H1 (cell line): ENCODE measurements around the gene KCNK13. TPM values are rescaled to one million over a fixed set of nuclear protein-coding genes. Genes with fewer than 3 reads are reported as not detected.

ENCODE experiments used
- CTCF ChIA-PET: fragments of 300-600 bp; sonication (Branson Sonifier 250); formaldehyde crosslinking; loops from one replicate; lab custom pipeline; 2021; ENCODE audit not compliant: partially characterized antibody; lab: Charles Lee
- POLR2A ChIA-PET: fragments of 300-600 bp; sonication (Branson Sonifier 250); formaldehyde crosslinking; loops from one replicate; lab custom pipeline; 2021; ENCODE audit warnings: inconsistent platforms; ENCODE audit not compliant: partially characterized antibody; lab: Charles Lee
- DNase-seq, 2 experiments: peaks; one replicate each; pipeline versions ENCODE4 v3.0.0 to v3.0.0-alpha.2; 2010 to 2022; ENCODE audit warnings: low spot score in 2 of 2, low read depth in 1 of 2, mixed read lengths in 1 of 2
- FAIRE-seq: peaks from 2 replicates; lab custom pipeline; 2011; peaks lifted over from hg19 to GRCh38; lab: Jason Lieb, UNC
- H2AFZ ChIP-seq: 2 replicates; pipeline ENCODE4 v1.8.1; 2012; ENCODE audit warnings: low read length, inconsistent platforms
- H2AK5ac ChIP-seq: 2 replicates; pipeline ENCODE4 v1.6.1; 2013; ENCODE audit warnings: low read depth, low read length
- H2BK120ac ChIP-seq: replicated peaks from 2 replicates; pipeline ENCODE3; 2013; ENCODE audit warnings: low read depth, low read length, inconsistent platforms
- H2BK12ac ChIP-seq: 2 replicates; pipeline ENCODE4 v1.6.1; 2013; ENCODE audit warnings: low read depth, low read length
- H2BK15ac ChIP-seq: 2 replicates; pipeline ENCODE4 v1.6.1; 2013; ENCODE audit warnings: low read length
- H2BK20ac ChIP-seq: 2 replicates; pipeline ENCODE4 v1.6.1; 2013; ENCODE audit warnings: low read length
- H2BK5ac ChIP-seq: 2 replicates; pipeline ENCODE4 v1.6.1; 2013; ENCODE audit warnings: low read depth, low read length
- H3K14ac ChIP-seq: 2 replicates; pipeline ENCODE4 v1.6.1; 2013; ENCODE audit warnings: inconsistent platforms; ENCODE audit not compliant: insufficient read length
- H3K18ac ChIP-seq: 2 replicates; pipeline ENCODE4 v1.6.1; 2013; ENCODE audit warnings: low read length; ENCODE audit errors: extremely low read depth
- H3K23ac ChIP-seq: 2 replicates; pipeline ENCODE4 v1.6.1; 2013; ENCODE audit warnings: inconsistent platforms; ENCODE audit not compliant: insufficient read length
- H3K23me2 ChIP-seq: 2 replicates; pipeline ENCODE4 v1.6.1; 2013; ENCODE audit warnings: low read depth, low read length
- H3K27ac ChIP-seq: 2 replicates; pipeline ENCODE4 v1.6.1; 2011; ENCODE audit warnings: low read depth, low read length, inconsistent platforms
- H3K27me3 ChIP-seq, 4 experiments: replicated peaks in 1 of 4; 1 replicate in 1 of 4; 2 replicates in 3 of 4; pipeline versions ENCODE4 v1.6.1 to v1.8.1; 2011 to 2013; ENCODE audit warnings: low read length in 3 of 4, mild to moderate bottlenecking in 3 of 4, inconsistent platforms in 2 of 4, mixed read lengths in 2 of 4, moderate library complexity in 1 of 4; ENCODE audit not compliant: control insufficient read depth in 3 of 4, insufficient read depth in 3 of 4; ENCODE audit errors: extremely low read depth in 1 of 4
- H3K36me3 ChIP-seq, 4 experiments: 2 replicates each; pipeline versions ENCODE4 v1.6.1 to v1.8.1; 2011 to 2013; ENCODE audit warnings: mild to moderate bottlenecking in 4 of 4, low read length in 3 of 4, moderate library complexity in 2 of 4, control low read depth in 1 of 4, inconsistent platforms in 1 of 4; ENCODE audit not compliant: insufficient read depth in 4 of 4, control insufficient read depth in 2 of 4
- H3K4ac ChIP-seq: replicated peaks from 2 replicates; pipeline ENCODE3; 2013; ENCODE audit warnings: low read length, low read depth, mixed read lengths, inconsistent platforms; ENCODE audit not compliant: insufficient read length
- H3K4me1 ChIP-seq, 4 experiments: replicated peaks in 1 of 4; 1 replicate in 1 of 4; 2 replicates in 3 of 4; pipeline versions ENCODE4 v1.6.1 to v1.8.1; 2011 to 2013; ENCODE audit warnings: low read length in 3 of 4, inconsistent platforms in 2 of 4, mixed read lengths in 1 of 4; ENCODE audit not compliant: insufficient read depth in 4 of 4, control insufficient read depth in 3 of 4
- H3K4me2 ChIP-seq, 2 experiments: 2 replicates each; pipeline versions ENCODE4 v1.6.1 to v1.8.1; 2011 to 2013; ENCODE audit warnings: low read depth in 2 of 2, low read length in 2 of 2, control low read depth in 1 of 2, inconsistent platforms in 1 of 2, mild to moderate bottlenecking in 1 of 2; ENCODE audit not compliant: insufficient read depth in 1 of 2
- H3K4me3 ChIP-seq, 4 experiments: fragments of 200-600, 300-600 bp in 1 of 4; sonication (generic), shearing (Covaris generic), sonication (Bioruptor Twin) in 1 of 4; 2 replicates each; pipeline versions ENCODE4 v1.5.1 to v1.8.1; 2011 to 2016; ENCODE audit warnings: low read length in 4 of 4, low read depth in 3 of 4, control low read depth in 2 of 4, inconsistent platforms in 2 of 4, mild to moderate bottlenecking in 2 of 4, mixed read lengths in 1 of 4, moderate library complexity in 1 of 4; ENCODE audit not compliant: insufficient read depth in 2 of 4; ENCODE audit errors: extremely low read depth in 1 of 4
- H3K56ac ChIP-seq: replicated peaks from 2 replicates; pipeline ENCODE3; 2013; ENCODE audit warnings: low read depth, mild to moderate bottlenecking, mixed read lengths, low read length, inconsistent platforms; ENCODE audit not compliant: insufficient read length
- H3K79me1 ChIP-seq: 2 replicates; pipeline ENCODE4 v1.6.1; 2013; ENCODE audit warnings: low read depth, low read length, control low read depth
- H3K79me2 ChIP-seq, 2 experiments: 2 replicates each; pipeline versions ENCODE4 v1.6.1 to v1.8.1; 2012 to 2013; ENCODE audit warnings: low read length in 2 of 2, mild to moderate bottlenecking in 2 of 2, inconsistent platforms in 1 of 2; ENCODE audit not compliant: insufficient read depth in 2 of 2, control insufficient read depth in 1 of 2
- H3K9ac ChIP-seq, 4 experiments: replicated peaks in 1 of 4; 1 replicate in 1 of 4; 2 replicates in 3 of 4; pipeline versions ENCODE4 v1.6.1 to v1.8.1; 2011 to 2013; ENCODE audit warnings: low read depth in 3 of 4, low read length in 3 of 4, control low read depth in 2 of 4, mild to moderate bottlenecking in 2 of 4, moderate library complexity in 2 of 4, inconsistent platforms in 1 of 4; ENCODE audit errors: extremely low read depth in 1 of 4
- H3K9me3 ChIP-seq, 2 experiments: 2 replicates each; pipeline versions ENCODE4 v1.6.1 to v1.8.1; 2012 to 2013; ENCODE audit warnings: mild to moderate bottlenecking in 2 of 2, moderate library complexity in 2 of 2, control low read depth in 1 of 2, inconsistent platforms in 1 of 2, low read depth in 1 of 2, low read length in 1 of 2, mixed read lengths in 1 of 2; ENCODE audit not compliant: insufficient read depth in 2 of 2
- H4K20me1 ChIP-seq, 2 experiments: replicated peaks in 1 of 2; 2 replicates each; pipeline versions ENCODE3 to v1.8.1; 2011 to 2013; ENCODE audit warnings: inconsistent platforms in 2 of 2, low read length in 2 of 2, mild to moderate bottlenecking in 1 of 2; ENCODE audit not compliant: insufficient read depth in 2 of 2, control insufficient read depth in 1 of 2
- H4K5ac ChIP-seq: 2 replicates; pipeline ENCODE4 v1.6.1; 2013; ENCODE audit warnings: low read length, low read depth, mixed read lengths, inconsistent platforms; ENCODE audit not compliant: insufficient read length
- H4K8ac ChIP-seq: 2 replicates; pipeline ENCODE4 v1.8.0; 2013; ENCODE audit warnings: mild to moderate bottlenecking, moderate library complexity, low read length, inconsistent platforms; ENCODE audit not compliant: insufficient read depth; ENCODE audit errors: extremely low read depth
- H4K91ac ChIP-seq: replicated peaks from 2 replicates; pipeline ENCODE3; 2013; ENCODE audit warnings: low read length, mixed read lengths, inconsistent platforms; ENCODE audit not compliant: insufficient read length
- BRCA1 ChIP-seq: IDR thresholded peaks from 2 replicates; pipeline ENCODE4 v1.6.1; 2012; ENCODE audit warnings: low read depth, low read length, improper control_type of control experiment
- FOSL1 ChIP-seq: IDR thresholded peaks from 2 replicates; pipeline ENCODE4 v1.6.1; 2011; ENCODE audit warnings: mild to moderate bottlenecking, low read depth, low read length, moderate library complexity; ENCODE audit not compliant: insufficient read depth
- GTF2F1 ChIP-seq: IDR thresholded peaks from 2 replicates; pipeline ENCODE4 v1.6.1; 2012; ENCODE audit warnings: low read depth, low read length, improper control_type of control experiment, borderline replicate concordance
- HDAC2 ChIP-seq, 2 experiments: fragments of 300-600 bp in 1 of 2; sonication (generic) in 1 of 2; IDR thresholded peaks; 2 replicates each; pipeline ENCODE4 v1.6.1; 2011 to 2012; ENCODE audit warnings: low read depth in 2 of 2, low read length in 2 of 2, mild to moderate bottlenecking in 2 of 2, moderate library complexity in 2 of 2, borderline replicate concordance in 1 of 2, inconsistent platforms in 1 of 2
- HDAC6 ChIP-seq: IDR thresholded peaks from one replicate; pipeline ENCODE4 v1.7.1; 2012; ENCODE audit warnings: low read depth, mild to moderate bottlenecking, inconsistent platforms, low read length, moderate library complexity
- MAFK ChIP-seq: IDR thresholded peaks from 2 replicates; pipeline ENCODE4 v1.6.1; 2012; ENCODE audit warnings: low read depth, mild to moderate bottlenecking, improper control_type of control experiment, low read length
- PHF8 ChIP-seq: fragments of 200-600 bp; sonication (generic); conservative IDR thresholded peaks from 2 replicates; pipeline ENCODE4 v1.7.1; 2012; ENCODE audit warnings: low read depth, mild to moderate bottlenecking, inconsistent platforms, low read length, moderate library complexity
- POU5F1 ChIP-seq: IDR thresholded peaks from 2 replicates; pipeline ENCODE4 v1.6.1; 2011; ENCODE audit warnings: low read depth, mild to moderate bottlenecking, low read length, moderate library complexity
- RBBP5 ChIP-seq: IDR thresholded peaks from 2 replicates; pipeline ENCODE4 v1.7.1; 2012; ENCODE audit warnings: low read depth, mild to moderate bottlenecking, inconsistent platforms, low read length, moderate library complexity, borderline replicate concordance
- TAF7 ChIP-seq: optimal IDR thresholded peaks from 2 replicates; pipeline ENCODE3; 2011; ENCODE audit warnings: low read depth, mild to moderate bottlenecking, inconsistent platforms, low read length, moderate library complexity, borderline replicate concordance
- TCF12 ChIP-seq: IDR thresholded peaks from 2 replicates; pipeline ENCODE4 v1.6.1; 2011; ENCODE audit warnings: low read depth, mild to moderate bottlenecking, low read length
- TEAD4 ChIP-seq: IDR thresholded peaks from 2 replicates; pipeline ENCODE4 v1.6.1; 2012; ENCODE audit warnings: low read depth, low read length, inconsistent platforms, mixed read lengths
- WGBS, 2 experiments: shearing (Covaris generic) in 1 of 2; methylation state at CpG; one replicate each; pipeline versions ENCODE4 v1.1.6 to v1.1.7; 2013 to 2015; ENCODE audit warnings: low lambda C conversion rate in 2 of 2, mixed read lengths in 2 of 2, inconsistent platforms in 1 of 2, low coverage in 1 of 2, missing lambda C conversion rate in 1 of 2; ENCODE audit not compliant: insufficient replicate concordance in 2 of 2, insufficient coverage in 1 of 2, insufficient read length in 1 of 2; ENCODE audit errors: extremely low coverage in 1 of 2, missing lambda C conversion rate in 1 of 2; 5-methylcytosine and 5-hydroxymethylcytosine counted together
- polyA plus RNA-seq, 7 experiments: library from polyadenylated mRNA; depleted of rRNA in 3 of 7; stranded (reverse) in 5 of 7; unstranded in 2 of 7; fragments of >200 nt in 5 of 7; fragments of 200-250 nt in 2 of 7; gene quantifications; 1 replicate in 5 of 7; 2 replicates in 1 of 7; 4 replicates in 1 of 7; pipeline versions ENCODE4 v1.2.1 to v1.2.3, GENCODE V29; 2011 to 2013; ENCODE audit warnings: missing spikeins in 2 of 7, mixed read lengths in 2 of 7
- total RNA-seq: library from RNA; stranded (reverse); fragmentation: NEBNext Ultra II Directional; extraction: Animal tissue kit (Norgen Biotek cat#: 25700); gene quantifications from 2 replicates; pipeline ENCODE4 v1.2.1, GENCODE V29; 2021
- TF ChIP-seq, protein P1 (sequence below): IDR thresholded peaks from 2 replicates; pipeline ENCODE4 v1.6.1; 2012; ENCODE audit warnings: inconsistent platforms

The KCNK13 gene
- total and polyA plus RNA-seq, 2 of the 8 experiments (the other 6 are each of a cell fraction or from before 2014, with no cell fraction given): 0.39 to 0.48 TPM

DNA sequence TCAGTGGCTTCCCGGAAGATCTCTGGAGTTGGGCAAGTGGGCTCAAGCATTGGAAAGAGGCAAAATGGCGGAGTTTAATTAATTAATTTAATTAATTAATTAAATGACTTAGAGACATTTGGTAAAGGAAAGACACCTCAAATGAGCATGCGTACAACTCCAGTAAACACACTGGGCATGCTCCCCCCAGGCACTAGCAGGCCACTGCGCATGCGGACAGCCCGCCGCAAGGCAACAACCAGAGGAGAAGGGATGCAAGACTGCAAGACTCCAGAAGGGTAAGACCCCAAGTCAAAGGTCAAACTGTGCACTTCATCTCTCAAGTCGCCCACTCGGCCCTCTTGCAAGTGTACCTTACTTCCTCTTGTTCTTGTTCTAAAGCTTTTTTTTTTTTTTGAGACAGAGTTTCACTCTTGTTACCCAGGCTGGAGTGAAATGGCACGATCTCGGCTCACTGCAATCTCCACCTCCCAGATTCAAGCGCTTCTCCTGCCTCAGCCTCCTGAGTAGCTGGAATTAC lies 136.8 kb downstream of the KCNK13 start:
- no peak overlapping the region for H4K5ac ChIP-seq
- H3K23me2 ChIP-seq: no peaks in the 10 kb centered on the region
- FAIRE-seq (no peak), DNase-seq (no peak)
- no peaks in the 10 kb centered on the region for H3K9me3 ChIP-seq
- CTCF ChIA-PET: interaction anchor here (0.6 kb wide), 1 partner anchor 258 kb away, joined by 4 read pairs; no protein-coding TSS in a partner anchor
- H3K4me2 ChIP-seq: no peak overlapping the region
- no peak overlapping the region for H3K56ac ChIP-seq
- H3K79me1 ChIP-seq: no peaks in the 10 kb centered on the region
- H3K27ac ChIP-seq: no peak overlapping the region
- WGBS, 2 experiments: 85% methylated on average over 12 of the region's 12 CpGs; no CpG with 5 or more reads in 1 of the 2 experiments
- H3K9ac ChIP-seq: no peak overlapping the region
- H3K27me3 ChIP-seq: no peaks in the 10 kb centered on the region
- H2BK20ac ChIP-seq: no peak overlapping the region
- H4K20me1 ChIP-seq: no peaks in the 10 kb centered on the region
- no peak overlapping the region for H2AFZ ChIP-seq
- POLR2A ChIA-PET: interaction anchor here (1.0 kb wide), 1 partner anchor 58 kb away, joined by 3 read pairs; the partner anchor contains the start of gene PSMC1
- no peak overlapping the region for H2AK5ac ChIP-seq
- H2BK5ac ChIP-seq: no peak overlapping the region
- no peak overlapping the region for H2BK15ac ChIP-seq
- no peak overlapping the region for H3K18ac ChIP-seq
- no peak overlapping the region for H3K4me3 ChIP-seq
- no peak overlapping the region for H3K14ac ChIP-seq
- no peaks in the 10 kb centered on the region for H3K4me1 ChIP-seq
- no peak overlapping the region for H2BK120ac ChIP-seq
- no peak overlapping the region for H3K23ac ChIP-seq
- H4K8ac ChIP-seq: no peak overlapping the region
- no peaks in the 10 kb centered on the region for H3K36me3 ChIP-seq
- H3K79me2 ChIP-seq: no peaks in the 10 kb centered on the region
- H2BK12ac ChIP-seq: no peak overlapping the region
- H4K91ac ChIP-seq: no peak overlapping the region
- H3K4ac ChIP-seq: no peak overlapping the region
- TF ChIP-seq RBBP5 (no peak), HDAC2 (IDR thresholded peaks at IDR 0.05; ENCODE audit: borderline replicate concordance in 1 of 2, low read depth in 2 of 2, low read length in 2 of 2) (no peak), FOSL1 (no peak), POU5F1 (no peak), TEAD4 (no peak), MAFK (no peak), TCF12 (no peak), TAF7 (no peak), HDAC6 (no peak), BRCA1 (no peak), PHF8 (no peak), GTF2F1 (no peak)
- TF ChIP-seq, protein P1, sequence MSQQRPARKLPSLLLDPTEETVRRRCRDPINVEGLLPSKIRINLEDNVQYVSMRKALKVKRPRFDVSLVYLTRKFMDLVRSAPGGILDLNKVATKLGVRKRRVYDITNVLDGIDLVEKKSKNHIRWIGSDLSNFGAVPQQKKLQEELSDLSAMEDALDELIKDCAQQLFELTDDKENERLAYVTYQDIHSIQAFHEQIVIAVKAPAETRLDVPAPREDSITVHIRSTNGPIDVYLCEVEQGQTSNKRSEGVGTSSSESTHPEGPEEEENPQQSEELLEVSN: no peak
